ENCODE measurements around the gene ASPSCR1.

Gene ASPSCR1

GRCh38 chr17:82051776-82052637 is 74.6 kb downstream of the ASPSCR1 start, which contains the start of the genes GPS1 and RFNG:
Gene GPS1, plus strand, starts transcription at chr17:82051898. Its CDS starts 34 bp downstream, at chr17:82051932.
Gene RFNG, minus strand, starts transcription at chr17:82051811. Its CDS starts 45 bp downstream, at chr17:82051766.
- Histone ChIP-seq H3K4me3 (ENCODE audit: low read depth, low read length) (peak within 1 kb of the TSS; percentile 99), H3K4me1 (ENCODE audit: control insufficient read depth, insufficient read depth, low read length) (peaks cover 9% of the 10 kb centered on the region), H3K27me3 (ENCODE audit: control insufficient read depth, insufficient read depth, low read length) (no peaks in the 10 kb centered on the region), H3K36me3 (ENCODE audit: control insufficient read depth, insufficient read depth, low read length) (peaks cover 73% of the 10 kb centered on the region), H3K9me3 (ENCODE audit: control insufficient read depth, insufficient read depth, low read depth, low read length) (no peaks in the 10 kb centered on the region), H3K27ac (ENCODE audit: low read depth, low read length) (no peak within 1 kb of the TSS; the same call in 1 of the 2 replicates), H3K9ac (ENCODE audit: low read length) (peak within 1 kb of the TSS; percentile 88)

- Histone ChIP-seq H3K4me3 (ENCODE audit: low read depth, low read length) (peak overlapping the region; percentile 99), H3K27me3 (ENCODE audit: control insufficient read depth, insufficient read depth, low read length) (no peaks in the 10 kb centered on the region), H3K4me1 (ENCODE audit: control insufficient read depth, insufficient read depth, low read length) (peaks cover 9% of the 10 kb centered on the region), H3K27ac (ENCODE audit: low read depth, low read length) (no peak overlapping the region), H3K9ac (ENCODE audit: low read length) (peak overlapping the region; percentile 88), H3K9me3 (ENCODE audit: control insufficient read depth, insufficient read depth, low read depth, low read length) (no peaks in the 10 kb centered on the region), H3K36me3 (ENCODE audit: control insufficient read depth, insufficient read depth, low read length) (peaks cover 73% of the 10 kb centered on the region)
Observed at GRCh38 chr17:82052638-82053059, 75.2 kb downstream of the ASPSCR1 start.

GRCh38 chr17:82053130-82053529 is 75.7 kb downstream of the ASPSCR1 start:
- no peak overlapping the region for H3K9ac ChIP-seq (ENCODE audit: low read length)
- peaks cover 73% of the 10 kb centered on the region for H3K36me3 ChIP-seq (ENCODE audit: control insufficient read depth, insufficient read depth, low read length)
- no peaks in the 10 kb centered on the region for H3K9me3 ChIP-seq (ENCODE audit: control insufficient read depth, insufficient read depth, low read depth, low read length)
- no peak overlapping the region for H3K27ac ChIP-seq (ENCODE audit: low read depth, low read length)
- peak overlapping the region; percentile 99; the same call in 1 of the 2 replicates for H3K4me3 ChIP-seq (ENCODE audit: low read depth, low read length)
- H3K27me3 ChIP-seq (ENCODE audit: control insufficient read depth, insufficient read depth, low read length), result no peaks in the 10 kb centered on the region
- peaks cover 9% of the 10 kb centered on the region for H3K4me1 ChIP-seq (ENCODE audit: control insufficient read depth, insufficient read depth, low read length)

- no peak overlapping the region for H3K9ac ChIP-seq (ENCODE audit: low read length)
- no peak overlapping the region for H3K27ac ChIP-seq (ENCODE audit: low read depth, low read length)
- H3K27me3 ChIP-seq (ENCODE audit: control insufficient read depth, insufficient read depth, low read length), result no peaks in the 10 kb centered on the region
- H3K36me3 ChIP-seq (ENCODE audit: control insufficient read depth, insufficient read depth, low read length), result peaks cover 73% of the 10 kb centered on the region
- no peaks in the 10 kb centered on the region for H3K9me3 ChIP-seq (ENCODE audit: control insufficient read depth, insufficient read depth, low read depth, low read length)
- H3K4me1 ChIP-seq (ENCODE audit: control insufficient read depth, insufficient read depth, low read length), result peaks cover 9% of the 10 kb centered on the region
- H3K4me3 ChIP-seq (ENCODE audit: low read depth, low read length), result peak overlapping the region; percentile 3; the same call in 1 of the 2 replicates
Observed at GRCh38 chr17:82053556-82054263, 76.3 kb downstream of the ASPSCR1 start.

GRCh38 chr17:82054351-82055022 is 77.1 kb downstream of the ASPSCR1 start:
- H3K27me3 ChIP-seq (ENCODE audit: control insufficient read depth, insufficient read depth, low read length), result no peaks in the 10 kb centered on the region
- H3K4me1 ChIP-seq (ENCODE audit: control insufficient read depth, insufficient read depth, low read length), result peaks cover 9% of the 10 kb centered on the region
- peaks cover 73% of the 10 kb centered on the region for H3K36me3 ChIP-seq (ENCODE audit: control insufficient read depth, insufficient read depth, low read length)
- H3K9me3 ChIP-seq (ENCODE audit: control insufficient read depth, insufficient read depth, low read depth, low read length), result no peaks in the 10 kb centered on the region
- no peak overlapping the region for H3K27ac ChIP-seq (ENCODE audit: low read depth, low read length)
- H3K9ac ChIP-seq (ENCODE audit: low read length), result no peak overlapping the region
- no peak overlapping the region; the same call in 1 of the 2 replicates for H3K4me3 ChIP-seq (ENCODE audit: low read depth, low read length)

- H3K27me3 ChIP-seq (ENCODE audit: control insufficient read depth, insufficient read depth, low read length), result no peaks in the 10 kb centered on the region
- H3K4me1 ChIP-seq (ENCODE audit: control insufficient read depth, insufficient read depth, low read length), result peaks cover 9% of the 10 kb centered on the region
- no peak overlapping the region for H3K27ac ChIP-seq (ENCODE audit: low read depth, low read length)
- no peaks in the 10 kb centered on the region for H3K9me3 ChIP-seq (ENCODE audit: control insufficient read depth, insufficient read depth, low read depth, low read length)
- no peak overlapping the region for H3K4me3 ChIP-seq (ENCODE audit: low read depth, low read length)
- H3K9ac ChIP-seq (ENCODE audit: low read length), result no peak overlapping the region
- H3K36me3 ChIP-seq (ENCODE audit: control insufficient read depth, insufficient read depth, low read length), result peaks cover 73% of the 10 kb centered on the region
Observed at GRCh38 chr17:82055023-82055964, 77.9 kb downstream of the ASPSCR1 start.

- no peak overlapping the region for H3K4me3 ChIP-seq (ENCODE audit: low read depth, low read length)
- no peaks in the 10 kb centered on the region for H3K9me3 ChIP-seq (ENCODE audit: control insufficient read depth, insufficient read depth, low read depth, low read length)
- H3K9ac ChIP-seq (ENCODE audit: low read length), result no peak overlapping the region
- peaks cover 3% of the 10 kb centered on the region; the same call in 1 of the 2 replicates for H3K4me1 ChIP-seq (ENCODE audit: control insufficient read depth, insufficient read depth, low read length)
- peaks cover 80% of the 10 kb centered on the region for H3K36me3 ChIP-seq (ENCODE audit: control insufficient read depth, insufficient read depth, low read length)
- no peak overlapping the region for H3K27ac ChIP-seq (ENCODE audit: low read depth, low read length)
- no peaks in the 10 kb centered on the region for H3K27me3 ChIP-seq (ENCODE audit: control insufficient read depth, insufficient read depth, low read length)
Observed at GRCh38 chr17:82055965-82056728, 78.7 kb downstream of the ASPSCR1 start.

GRCh38 chr17:82056729-82057621 is 79.5 kb downstream of the ASPSCR1 start:
- Histone ChIP-seq H3K9ac (ENCODE audit: low read length) (no peak overlapping the region), H3K27ac (ENCODE audit: low read depth, low read length) (no peak overlapping the region), H3K36me3 (ENCODE audit: control insufficient read depth, insufficient read depth, low read length) (peaks cover 87% of the 10 kb centered on the region), H3K27me3 (ENCODE audit: control insufficient read depth, insufficient read depth, low read length) (no peaks in the 10 kb centered on the region), H3K4me3 (ENCODE audit: low read depth, low read length) (no peak overlapping the region), H3K4me1 (ENCODE audit: control insufficient read depth, insufficient read depth, low read length) (peaks cover 3% of the 10 kb centered on the region; the same call in 1 of the 2 replicates), H3K9me3 (ENCODE audit: control insufficient read depth, insufficient read depth, low read depth, low read length) (no peaks in the 10 kb centered on the region)

- no peaks in the 10 kb centered on the region for H3K4me1 ChIP-seq (ENCODE audit: control insufficient read depth, insufficient read depth, low read length)
- no peak overlapping the region for H3K9ac ChIP-seq (ENCODE audit: low read length)
- peaks cover 96% of the 10 kb centered on the region for H3K36me3 ChIP-seq (ENCODE audit: control insufficient read depth, insufficient read depth, low read length)
- H3K9me3 ChIP-seq (ENCODE audit: control insufficient read depth, insufficient read depth, low read depth, low read length), result no peaks in the 10 kb centered on the region
- no peaks in the 10 kb centered on the region for H3K27me3 ChIP-seq (ENCODE audit: control insufficient read depth, insufficient read depth, low read length)
- no peak overlapping the region for H3K27ac ChIP-seq (ENCODE audit: low read depth, low read length)
- no peak overlapping the region for H3K4me3 ChIP-seq (ENCODE audit: low read depth, low read length)
Observed at GRCh38 chr17:82058230-82058854, 80.9 kb downstream of the ASPSCR1 start.
